Stomach (tissue), 9 donors: ENCODE results near the gene UCN2. TPM values are rescaled to one million over a fixed set of nuclear protein-coding genes. Genes with fewer than 3 reads are reported as not detected.

Source experiments
- DNase-seq, 2 donors: peaks; one replicate each; pipeline versions ENCODE4 v3.0.0 to v3.0.0-alpha.2; 2013 to 2019
- H3K27ac ChIP-seq, 5 donors: fragments of 200-600 bp in 4 of 5; sonication (generic) in 4 of 5; one replicate each; pipeline ENCODE4 v1.5.1; 2013 to 2019; ENCODE audit warnings: mild to moderate bottlenecking in 1 of 5, moderate library complexity in 1 of 5
- H3K27me3 ChIP-seq, 3 donors: fragments of 200-600 bp; sonication (generic); one replicate each; pipeline ENCODE4 v1.5.1; 2017 to 2019; ENCODE audit warnings: mixed run types in 1 of 3
- H3K36me3 ChIP-seq, 4 donors: fragments of 200-600 bp; sonication (generic); 1 replicate in 3 of 4; 2 replicates in 1 of 4; pipeline ENCODE4 v1.5.1; 2016 to 2019
- H3K4me1 ChIP-seq, 4 donors: fragments of 200-600 bp; sonication (generic); one replicate each; pipeline ENCODE4 v1.5.1; 2016 to 2019
- H3K4me3 ChIP-seq, 4 donors: fragments of 200-600 bp; sonication (generic) in 3 of 4; one replicate each; pipeline ENCODE4 v1.5.1; 2016 to 2019; ENCODE audit warnings: mild to moderate bottlenecking in 1 of 4
- H3K9me3 ChIP-seq, 4 donors: fragments of 200-600 bp; sonication (generic); one replicate each; pipeline ENCODE4 v1.5.1; 2016 to 2019
- CTCF ChIP-seq, 7 experiments: fragments of 450-650 bp in 4 of 7; fragments of 200-600 bp in 3 of 7; sonication (generic) in 3 of 7; IDR thresholded peaks; one replicate each; pipeline ENCODE4 v1.5.1; 2016 to 2019; ENCODE audit warnings: antibody characterized with exemption in 7 of 7, control low read depth in 2 of 7, mild to moderate bottlenecking in 1 of 7
- EP300 ChIP-seq: sonication (generic); formaldehyde crosslinking; IDR thresholded peaks from one replicate; pipeline ENCODE4 v1.6.1; 2017; ENCODE audit warnings: antibody characterized with exemption
- POLR2A ChIP-seq, 4 donors: fragments of 450-650 bp; IDR thresholded peaks; one replicate each; pipeline ENCODE4 v1.6.1; 2016; ENCODE audit warnings: antibody characterized with exemption in 4 of 4, control low read depth in 2 of 4, mild to moderate bottlenecking in 1 of 4, moderate library complexity in 1 of 4
- POLR2AphosphoS5 ChIP-seq, 3 donors: sonication (generic); formaldehyde crosslinking; IDR thresholded peaks; one replicate each; pipeline ENCODE4 v1.6.1; 2016; ENCODE audit warnings: antibody characterized with exemption in 3 of 3
- WGBS, 5 donors: extraction: QIAGEN DNeasy Blood & Tissue Kit in 3 of 5; methylation state at CpG; one replicate each; pipeline versions ENCODE4 v1.1.5 to v1.1.7; 2013 to 2018; 5-methylcytosine and 5-hydroxymethylcytosine counted together
- intact Hi-C: fragments of 100-400 bp; cut with DNase I; formaldehyde crosslinking; loops from one replicate; pipeline ENCODE4 v1.15.1; 2023; ENCODE audit warnings: low total_unique reads
- polyA plus RNA-seq, 3 donors: library from polyadenylated mRNA; stranded (reverse); fragments of 200-250 nt; gene quantifications; one replicate each; pipeline ENCODE4 v1.2.3, GENCODE V29; 2013
- total RNA-seq, 5 donors: library from RNA; depleted of rRNA; stranded (reverse); fragments of >200 nt; gene quantifications; one replicate each; pipeline versions ENCODE4 v1.1.0 to v1.2.3, GENCODE V29; 2014 to 2016
- donor health status: healthy with polysubstance abuse.
- donor health status: Bipolar disorder and iron deficiency.
- donor health status: healthy.

The UCN2 gene
- total and polyA plus RNA-seq, 8 donors, result 0.31 to 3.3 (median 0.48) TPM; not detected in 4

- Histone ChIP-seq H3K4me1 (no peaks in the 10 kb centered on the region), H3K27ac (no peak overlapping the region), H3K4me3 (no peak overlapping the region), H3K9me3 (no peaks in the 10 kb centered on the region), H3K27me3 (no peaks in the 10 kb centered on the region), H3K36me3 (peaks cover 0 to 25% (median 5%) of the 10 kb centered on the region in 4 donors)
- TF ChIP-seq EP300 (no peak), POLR2AphosphoS5 (IDR thresholded peaks at IDR 0.05) (no peak), CTCF (IDR thresholded peaks at IDR 0.05) (no peak), POLR2A (IDR thresholded peaks at IDR 0.05) (no peak)
- intact Hi-C loops, result no loop called here
- DNase-seq, result no peak
- 86 to 98% (median 96%) methylated on average over 8 to 9 of the region's 9 CpGs for WGBS, 5 donors
Measured at GRCh38 chr3:48519277-48519643, 44.3 kb downstream of the UCN2 start.

DNA sequence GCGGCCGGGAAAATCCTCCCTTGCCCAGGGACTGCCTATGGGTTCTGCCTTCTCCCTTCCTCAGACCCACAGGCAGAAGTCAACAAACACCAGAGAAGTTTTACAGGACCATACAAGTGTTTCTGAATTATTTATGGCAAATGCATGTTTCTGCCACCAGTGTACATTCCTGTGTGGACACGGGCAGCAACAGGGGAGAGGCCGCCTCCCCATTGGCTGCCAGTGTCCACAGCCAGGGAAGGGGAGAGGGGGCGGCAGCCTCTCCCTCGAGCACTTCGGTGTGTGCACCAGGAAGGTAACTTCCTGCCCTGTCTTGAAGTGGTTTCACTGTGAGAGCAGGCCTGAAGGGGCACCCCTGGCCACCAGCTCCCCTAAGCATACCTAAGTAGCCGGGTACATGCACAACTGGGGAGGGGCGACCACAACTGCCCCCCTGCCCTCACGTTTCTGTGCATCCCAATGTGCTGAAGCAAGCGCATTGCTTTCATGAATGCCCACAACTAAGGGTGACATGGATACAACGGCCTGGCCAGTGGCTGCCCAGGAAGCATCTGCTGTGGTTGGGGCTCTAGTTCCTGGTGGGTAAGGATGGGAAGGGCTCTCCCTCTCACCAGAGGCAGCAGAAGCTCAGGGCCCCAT is 44.8 kb downstream of the UCN2 start:
- Histone ChIP-seq H3K9me3 (no peaks in the 10 kb centered on the region), H3K27me3 (no peaks in the 10 kb centered on the region), H3K4me3 (no peak overlapping the region), H3K27ac (no peak overlapping the region), H3K4me1 (no peaks in the 10 kb centered on the region), H3K36me3 (peaks cover 0 to 23% (median 5%) of the 10 kb centered on the region in 4 donors)
- intact Hi-C loops, result no loop called here
- no peak for DNase-seq
- 63 to 89% (median 70%) methylated on average over 2 to 12 of the region's 12 CpGs for WGBS, 5 donors
- no peak for TF ChIP-seq POLR2A (IDR thresholded peaks at IDR 0.05)
- no peak for TF ChIP-seq CTCF (IDR thresholded peaks at IDR 0.05)
- TF ChIP-seq POLR2AphosphoS5 (IDR thresholded peaks at IDR 0.05), result no peak

DNA sequence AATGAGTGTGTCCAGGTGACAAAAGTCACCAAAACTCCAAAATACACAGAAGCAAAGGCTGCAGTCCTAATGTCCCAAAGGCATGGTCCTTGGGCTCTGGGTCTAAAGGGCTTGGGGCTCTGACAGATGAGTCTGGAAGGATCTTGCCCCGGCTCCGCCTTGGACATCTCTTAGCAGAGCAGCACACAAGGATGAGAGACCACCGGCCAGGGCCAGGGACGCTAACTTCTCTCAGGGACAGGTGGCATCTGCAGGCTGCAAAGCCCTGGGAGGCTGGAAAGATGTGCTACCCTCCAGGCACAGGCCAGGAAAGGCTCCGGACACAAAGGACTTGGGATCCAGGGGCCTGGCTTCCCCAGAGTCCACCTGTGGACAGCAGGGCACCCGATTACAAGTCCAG is 45.5 kb downstream of the UCN2 start:
- intact Hi-C loops, result no loop called here
- no peak overlapping the region for H3K4me3 ChIP-seq
- no peak overlapping the region for H3K27ac ChIP-seq
- TF ChIP-seq EP300 (no peak), CTCF (IDR thresholded peaks at IDR 0.05) (no peak)
- H3K36me3 ChIP-seq, result peaks cover 0 to 21% (median 5%) of the 10 kb centered on the region in 4 donors
- 81 to 90% (median 87%) methylated on average over 6 of the region's 6 CpGs for WGBS, 5 donors
- H3K4me1 ChIP-seq, result no peaks in the 10 kb centered on the region
- no peaks in the 10 kb centered on the region for H3K9me3 ChIP-seq
- DNase-seq, result no peak
- no peaks in the 10 kb centered on the region for H3K27me3 ChIP-seq

- TF ChIP-seq POLR2AphosphoS5 (IDR thresholded peaks at IDR 0.05) (no peak), POLR2A (IDR thresholded peaks at IDR 0.05) (no peak), EP300 (no peak), CTCF (IDR thresholded peaks at IDR 0.05) (no peak)
- DNase-seq, result no peak
- intact Hi-C loops, result no loop called here
- Histone ChIP-seq H3K4me3 (no peak overlapping the region), H3K27me3 (no peaks in the 10 kb centered on the region), H3K9me3 (no peaks in the 10 kb centered on the region), H3K4me1 (no peaks in the 10 kb centered on the region), H3K36me3 (peaks cover 0 to 15% (median 5%) of the 10 kb centered on the region in 4 donors), H3K27ac (no peak overlapping the region)
- WGBS, 5 donors, result 64 to 78% (median 75%) methylated on average over 7 to 8 of the region's 8 CpGs
Measured at GRCh38 chr3:48516571-48516970, 47.0 kb downstream of the UCN2 start.
